Testis (tissue), 2 donors: ENCODE results near the gene MAPK11.

Experiments used
- CTCF ChIP-seq, 3 experiments: fragments of 450-650 bp in 2 of 3; fragments of 200-600 bp in 1 of 3; sonication (generic) in 1 of 3; IDR thresholded peaks; one replicate each; pipeline ENCODE4 v1.5.1; 2016 to 2019; ENCODE audit warnings: antibody characterized with exemption in 3 of 3, mild to moderate bottlenecking in 2 of 3, moderate library complexity in 1 of 3
- POLR2A ChIP-seq: fragments of 450-650 bp; IDR thresholded peaks from one replicate; pipeline ENCODE4 v1.6.1; 2017; ENCODE audit warnings: antibody characterized with exemption, mild to moderate bottlenecking, moderate library complexity

GRCh38 chr22:50226875-50227165 lies 43.4 kb downstream of the MAPK11 start:
- TF ChIP-seq POLR2A (no peak), CTCF (IDR thresholded peaks at IDR 0.05) (no peak)
